ENCODE measurements around the gene ARHGAP24. TPM values are rescaled to one million over a fixed set of nuclear protein-coding genes. Genes with fewer than 3 reads are reported as not detected.

The ARHGAP24 gene
- total RNA-seq, 2 experiments from 2014 or later: 0.22 to 0.70 TPM

DNA sequence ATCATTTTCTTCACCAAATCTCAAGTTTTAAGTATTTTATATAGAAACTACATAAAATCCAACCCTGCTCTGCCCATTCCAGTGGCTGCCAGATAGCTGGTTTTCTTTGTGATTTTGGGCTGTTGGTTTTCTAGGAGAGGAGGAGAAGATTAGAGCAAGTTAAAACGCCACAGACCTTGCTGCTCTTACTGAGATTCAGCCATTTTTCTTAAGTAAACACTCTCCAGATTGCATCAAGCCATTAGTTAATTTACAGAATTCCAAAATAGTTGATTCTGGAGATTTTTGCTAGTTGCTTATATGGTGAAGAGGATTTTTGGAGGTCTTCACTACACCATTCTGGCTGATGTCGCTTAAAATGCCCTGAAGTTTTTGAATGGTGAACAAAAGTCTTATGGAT, 518.7 kb downstream of the ARHGAP24 start:
- TF ChIP-seq CTCF (IDR thresholded peaks at IDR 0.05): no peak
- no peak for DNase-seq
- CTCF ChIA-PET: interaction anchor here (1.1 kb wide), 1 partner anchor 51 kb away, joined by 3 read pairs; no protein-coding TSS in a partner anchor
- Mint-ChIP-seq H3K36me3 (ENCODE audit: low read depth) (no peaks in the 10 kb centered on the region), H3K4me1 (ENCODE audit: low read depth) (peaks cover 5% of the 10 kb centered on the region), H3K27ac (no peak overlapping the region), H3K27me3 (no peaks in the 10 kb centered on the region), H3K9me3 (no peaks in the 10 kb centered on the region), H3K4me3 (no peak overlapping the region)
- ATAC-seq: no peak
- POLR2A ChIA-PET: no interaction called here
- intact Hi-C loops (cut with micrococcal nuclease): no loop called here

GRCh38 chr4:85994576-85994975, 519.6 kb downstream of the ARHGAP24 start:
- ATAC-seq (no peak), DNase-seq (no peak)
- H3K4me3 Mint-ChIP-seq: no peak overlapping the region
- TF ChIP-seq CTCF (IDR thresholded peaks at IDR 0.05): no peak
- H3K9me3 Mint-ChIP-seq: no peaks in the 10 kb centered on the region
- H3K27me3 Mint-ChIP-seq: no peaks in the 10 kb centered on the region
- no peak overlapping the region for H3K27ac Mint-ChIP-seq
- intact Hi-C loops (cut with micrococcal nuclease): no loop called here
- peaks cover 5% of the 10 kb centered on the region for H3K4me1 Mint-ChIP-seq (ENCODE audit: low read depth)
- no peaks in the 10 kb centered on the region for H3K36me3 Mint-ChIP-seq (ENCODE audit: low read depth)
- CTCF ChIA-PET: no interaction called here
- POLR2A ChIA-PET: no interaction called here

DNA sequence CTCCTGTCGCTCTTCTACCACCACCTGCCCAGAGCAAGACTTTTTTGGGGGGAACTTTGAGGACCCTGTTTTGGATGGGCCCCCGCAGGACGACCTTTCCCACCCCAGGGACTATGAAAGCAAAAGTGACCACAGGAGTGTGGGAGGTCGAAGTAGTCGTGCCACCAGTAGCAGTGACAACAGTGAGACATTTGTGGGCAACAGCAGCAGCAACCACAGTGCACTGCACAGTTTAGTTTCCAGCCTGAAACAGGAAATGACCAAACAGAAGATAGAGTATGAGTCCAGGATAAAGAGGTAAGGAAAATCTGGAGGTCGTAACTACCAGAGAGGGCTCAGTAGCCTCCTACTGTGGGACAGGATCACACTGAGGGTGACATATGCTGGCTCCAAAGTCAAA, 520.4 kb downstream of the ARHGAP24 start:
- intact Hi-C loops (cut with micrococcal nuclease): no loop called here
- Mint-ChIP-seq H3K9me3 (no peaks in the 10 kb centered on the region), H3K36me3 (ENCODE audit: low read depth) (no peaks in the 10 kb centered on the region), H3K4me1 (ENCODE audit: low read depth) (peaks cover 5% of the 10 kb centered on the region), H3K27me3 (no peaks in the 10 kb centered on the region), H3K4me3 (no peak overlapping the region), H3K27ac (no peak overlapping the region)
- ATAC-seq (peak; percentile 69), DNase-seq (peak; percentile 32)
- ChIA-PET POLR2A (interaction anchor here (0.6 kb wide), 1 partner anchor 195 kb away, joined by 3 read pairs; no protein-coding TSS in a partner anchor), CTCF (no interaction called here)
- no peak for TF ChIP-seq CTCF (IDR thresholded peaks at IDR 0.05)

- DNase-seq (no peak), ATAC-seq (no peak)
- Mint-ChIP-seq H3K27ac (no peak overlapping the region), H3K36me3 (ENCODE audit: low read depth) (no peaks in the 10 kb centered on the region), H3K4me3 (no peak overlapping the region), H3K27me3 (no peaks in the 10 kb centered on the region), H3K9me3 (no peaks in the 10 kb centered on the region), H3K4me1 (ENCODE audit: low read depth) (no peaks in the 10 kb centered on the region)
- ChIA-PET CTCF (no interaction called here), POLR2A (no interaction called here)
- no peak for TF ChIP-seq CTCF (IDR thresholded peaks at IDR 0.05)
- intact Hi-C loops (cut with micrococcal nuclease): no loop called here
Observed at GRCh38 chr4:86001591-86001990, 526.6 kb downstream of the ARHGAP24 start.

DNA sequence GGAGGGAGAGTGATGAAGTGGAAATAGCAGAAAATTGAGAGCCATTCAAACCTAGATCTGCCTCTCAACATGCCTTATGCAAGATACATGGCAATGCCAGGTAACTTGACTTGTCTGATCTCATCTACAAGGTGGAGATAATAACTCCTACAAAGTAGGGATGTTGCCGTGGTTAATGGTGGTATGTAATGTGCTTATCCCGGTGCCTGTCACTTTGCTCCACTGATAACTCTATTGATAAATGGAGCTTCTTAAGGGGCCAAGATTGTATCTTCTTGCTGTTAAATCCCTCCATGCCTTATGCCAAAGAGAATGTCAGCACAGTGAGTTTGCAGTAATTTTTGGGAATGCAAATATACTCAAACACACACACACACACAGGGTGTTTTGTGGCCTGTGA, 529.1 kb downstream of the ARHGAP24 start:
- ChIA-PET CTCF (no interaction called here), POLR2A (no interaction called here)
- no peak overlapping the region for H3K27ac Mint-ChIP-seq
- DNase-seq (no peak), ATAC-seq (no peak)
- no peak for TF ChIP-seq CTCF (IDR thresholded peaks at IDR 0.05)
- H3K27me3 Mint-ChIP-seq: no peaks in the 10 kb centered on the region
- no peaks in the 10 kb centered on the region for H3K4me1 Mint-ChIP-seq (ENCODE audit: low read depth)
- H3K36me3 Mint-ChIP-seq (ENCODE audit: low read depth): no peaks in the 10 kb centered on the region
- no peaks in the 10 kb centered on the region for H3K9me3 Mint-ChIP-seq
- intact Hi-C loops (cut with micrococcal nuclease): no loop called here
- H3K4me3 Mint-ChIP-seq: no peak overlapping the region
